SU-DHL-6 (cell line): ENCODE data around the gene CFAP100.

ENCODE experiments used
- H2AFZ ChIP-seq: fragments of 200-600 bp; sonication (generic); 2 replicates; pipeline ENCODE4 v1.6.1; 2014; ENCODE audit warnings: low read depth, mild to moderate bottlenecking, moderate library complexity, mixed read lengths, antibody characterized with exemption, low read length; ENCODE audit not compliant: severe bottlenecking
- H3F3A ChIP-seq: fragments of 200-600 bp; shearing (Covaris generic); 2 replicates; pipeline ENCODE4 v1.6.0; 2016; ENCODE audit warnings: antibody characterized with exemption, mild to moderate bottlenecking; ENCODE audit not compliant: insufficient read depth
- H3K27ac ChIP-seq: fragments of 200-600 bp; sonication (generic); 2 replicates; pipeline ENCODE4 v1.5.1; 2016; ENCODE audit warnings: low read depth, mild to moderate bottlenecking, low read length, moderate library complexity, mixed read lengths
- H3K27me3 ChIP-seq: fragments of 200-600 bp; sonication (generic), shearing (Covaris generic); 2 replicates; pipeline ENCODE4 v1.6.0; 2014; ENCODE audit warnings: mild to moderate bottlenecking, low read length
- H3K36me3 ChIP-seq: fragments of 200-600 bp; sonication (generic); 2 replicates; pipeline ENCODE4 v1.6.1; 2014; ENCODE audit warnings: mild to moderate bottlenecking, low read length, mixed read lengths
- H3K4me2 ChIP-seq: fragments of 300-600, 200-600 bp; shearing (Covaris generic), sonication (generic); 2 replicates; pipeline ENCODE4 v1.6.0; 2014; ENCODE audit warnings: low read length, low read depth, mild to moderate bottlenecking; ENCODE audit not compliant: poor library complexity, severe bottlenecking
- H3K4me3 ChIP-seq: fragments of 200-600 bp; sonication (generic); 2 replicates; pipeline ENCODE4 v1.5.1; 2014; ENCODE audit warnings: antibody characterized with exemption, low read length, mild to moderate bottlenecking, mixed read lengths; ENCODE audit not compliant: insufficient read depth, poor library complexity, severe bottlenecking
- H3K79me2 ChIP-seq: fragments of 200-600 bp; sonication (generic); 2 replicates; pipeline ENCODE4 v1.6.1; 2014; ENCODE audit warnings: mild to moderate bottlenecking, low read length, moderate library complexity; ENCODE audit not compliant: insufficient read depth
- H3K9ac ChIP-seq: fragments of 200-600 bp; sonication (generic); 2 replicates; pipeline ENCODE4 v1.7.0; 2014; ENCODE audit warnings: mild to moderate bottlenecking, low read length
- H3K9me2 ChIP-seq: fragments of 200-600 bp; sonication (generic); replicated peaks from 2 replicates; pipeline ENCODE4 v1.6.1; 2014; ENCODE audit warnings: low read length; ENCODE audit not compliant: insufficient read depth
- H3K9me3 ChIP-seq: fragments of 200-600 bp; sonication (generic); 2 replicates; pipeline ENCODE4 v1.6.1; 2014; ENCODE audit warnings: low read length, mixed read lengths; ENCODE audit not compliant: insufficient read depth
- H4K20me1 ChIP-seq: fragments of 200-600 bp; sonication (generic); 2 replicates; pipeline ENCODE4 v1.6.1; 2014; ENCODE audit warnings: low read depth, mild to moderate bottlenecking, antibody characterized with exemption, low read length, moderate library complexity, mixed read lengths
- CTCF ChIP-seq: fragments of 200-600 bp; sonication (generic); IDR thresholded peaks from one replicate; pipeline ENCODE4 v1.5.1; 2017; ENCODE audit warnings: antibody characterized with exemption, mild to moderate bottlenecking, low read length, moderate library complexity; ENCODE audit not compliant: insufficient read depth, poor library complexity, severe bottlenecking
- EZH2phosphoT487 ChIP-seq: fragments of 200-600 bp; sonication (generic), shearing (Covaris generic); conservative IDR thresholded peaks from 2 replicates; pipeline ENCODE4 v1.6.1; 2018; ENCODE audit warnings: mild to moderate bottlenecking, antibody characterized with exemption, low read length, moderate library complexity, mixed read lengths

The CFAP100 gene

GRCh38 chr3:126407412-126408044 lies 12.8 kb downstream of the CFAP100 start:
- H4K20me1 ChIP-seq: no peaks in the 10 kb centered on the region

GRCh38 chr3:126408099-126408498 lies 13.4 kb downstream of the CFAP100 start:
- Histone ChIP-seq H3K27ac (no peak overlapping the region), H3K27me3 (no peaks in the 10 kb centered on the region)
- TF ChIP-seq CTCF: no peak
- no peak for TF ChIP-seq EZH2phosphoT487

More at GRCh38 chr3:126407412-126408044, 12.8 kb downstream of the CFAP100 start:
- no peak for TF ChIP-seq CTCF
- Histone ChIP-seq H3K27ac (no peak overlapping the region), H3K9me3 (no peaks in the 10 kb centered on the region), H3K4me3 (no peak overlapping the region), H3K9me2 (no peaks in the 10 kb centered on the region), H3K79me2 (no peaks in the 10 kb centered on the region), H2AFZ (no peak overlapping the region), H3K9ac (no peak overlapping the region), H3F3A (no peaks in the 10 kb centered on the region), H3K4me2 (no peak overlapping the region), H3K27me3 (no peaks in the 10 kb centered on the region), H3K36me3 (no peaks in the 10 kb centered on the region)

GRCh38 chr3:126412841-126413692 lies 18.4 kb downstream of the CFAP100 start:
- H3K27me3 ChIP-seq: no peaks in the 10 kb centered on the region
- H3K4me3 ChIP-seq: no peak overlapping the region
- H3K36me3 ChIP-seq: no peaks in the 10 kb centered on the region
- H4K20me1 ChIP-seq: no peaks in the 10 kb centered on the region
- no peak overlapping the region for H3K27ac ChIP-seq
- no peak overlapping the region for H3K4me2 ChIP-seq
- no peak overlapping the region for H2AFZ ChIP-seq
- H3K79me2 ChIP-seq: no peaks in the 10 kb centered on the region
- no peaks in the 10 kb centered on the region for H3F3A ChIP-seq
- no peaks in the 10 kb centered on the region for H3K9me3 ChIP-seq
- H3K9me2 ChIP-seq: no peaks in the 10 kb centered on the region
- no peak overlapping the region for H3K9ac ChIP-seq
- no peak for TF ChIP-seq EZH2phosphoT487
- TF ChIP-seq CTCF: no peak

More at GRCh38 chr3:126408099-126408498, 13.4 kb downstream of the CFAP100 start:
- Histone ChIP-seq H3K4me2 (no peak overlapping the region), H3K9me3 (no peaks in the 10 kb centered on the region), H3K79me2 (no peaks in the 10 kb centered on the region), H3K4me3 (no peak overlapping the region), H4K20me1 (no peaks in the 10 kb centered on the region), H2AFZ (no peak overlapping the region), H3K9me2 (no peaks in the 10 kb centered on the region), H3K36me3 (no peaks in the 10 kb centered on the region), H3K9ac (no peak overlapping the region), H3F3A (no peaks in the 10 kb centered on the region)
